Nephron progenitor cell (in vitro differentiated cells): ENCODE data around the gene RPS19BP1.

Source experiments
- DNase-seq: peaks from one replicate; pipeline ENCODE4 v3.0.0; 2021
- H3K27ac Mint-ChIP-seq: 2 replicates; pipeline ENCODE4 v1.8.0; 2021; ENCODE audit warnings: mild to moderate bottlenecking, moderate library complexity, mixed read lengths
- H3K27me3 Mint-ChIP-seq: 2 replicates; pipeline ENCODE4 v1.8.0; 2021; ENCODE audit warnings: mild to moderate bottlenecking, low read depth, mixed read lengths; ENCODE audit not compliant: poor library complexity
- H3K36me3 Mint-ChIP-seq: 2 replicates; pipeline ENCODE4 v1.8.0; 2021; ENCODE audit warnings: low read depth, mixed read lengths
- H3K4me1 Mint-ChIP-seq: 2 replicates; pipeline ENCODE4 v1.8.0; 2021; ENCODE audit warnings: mixed read lengths
- H3K4me3 Mint-ChIP-seq: 2 replicates; pipeline ENCODE4 v1.8.0; 2021; ENCODE audit warnings: mild to moderate bottlenecking, moderate library complexity, mixed read lengths
- H3K9me3 Mint-ChIP-seq: 2 replicates; pipeline ENCODE4 v1.8.0; 2021; ENCODE audit warnings: mild to moderate bottlenecking, moderate library complexity, mixed read lengths
- CTCF ChIP-seq: fragments of 200-600 bp; sonication (generic); IDR thresholded peaks from 2 replicates; pipeline ENCODE4 v1.5.0; 2021; ENCODE audit warnings: antibody characterized with exemption

Gene RPS19BP1

DNA sequence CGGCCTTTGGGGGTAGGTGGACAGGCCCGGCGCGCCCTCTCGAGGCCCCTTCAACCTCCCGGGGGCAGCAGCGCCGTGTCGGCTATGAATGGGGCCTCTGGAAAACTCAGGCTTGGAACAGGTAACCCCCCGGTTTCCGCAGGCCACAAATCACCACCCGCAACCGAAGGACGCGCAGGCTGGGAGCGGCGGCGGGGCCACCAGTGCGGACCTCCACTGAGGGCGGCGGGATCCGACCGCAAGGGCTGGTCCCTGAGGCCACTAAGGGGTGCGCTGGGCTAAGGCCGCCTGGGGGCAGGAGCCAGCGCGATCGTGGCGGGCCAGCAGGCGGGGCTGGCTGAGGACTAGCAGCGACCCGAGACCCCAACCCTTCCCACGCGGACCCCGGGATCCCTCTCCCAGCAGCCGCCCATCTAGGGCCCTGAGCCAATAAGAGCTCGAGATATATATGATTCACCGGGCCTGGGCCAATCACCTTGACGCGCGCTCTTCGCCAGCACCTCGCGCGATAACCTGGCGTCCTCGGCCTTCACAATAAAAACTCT lies 12.8 kb downstream of the RPS19BP1 start:
- TF ChIP-seq CTCF: peak; percentile 10

GRCh38 chr22:39518996-39519680 lies 13.4 kb downstream of the RPS19BP1 start:
- TF ChIP-seq CTCF: no peak
- Mint-ChIP-seq H3K9me3 (no peaks in the 10 kb centered on the region), H3K27ac (peak overlapping the region; percentile 98), H3K4me1 (peaks cover 58% of the 10 kb centered on the region), H3K27me3 (peaks cover 7% of the 10 kb centered on the region), H3K36me3 (peaks cover 64% of the 10 kb centered on the region), H3K4me3 (peak overlapping the region; percentile 96)
- DNase-seq: no peak

More for the DNA sequence above, 12.8 kb downstream of the RPS19BP1 start:
- H3K27ac Mint-ChIP-seq: peak overlapping the region; percentile 100
- peak; percentile 94 for DNase-seq
- H3K36me3 Mint-ChIP-seq: peaks cover 64% of the 10 kb centered on the region
- peaks cover 7% of the 10 kb centered on the region for H3K27me3 Mint-ChIP-seq
- H3K4me3 Mint-ChIP-seq: peak overlapping the region; percentile 96
- H3K4me1 Mint-ChIP-seq: peaks cover 59% of the 10 kb centered on the region
- H3K9me3 Mint-ChIP-seq: no peaks in the 10 kb centered on the region

GRCh38 chr22:39518144-39518786 lies 14.3 kb downstream of the RPS19BP1 start:
- TF ChIP-seq CTCF: no peak
- no peak for DNase-seq
- Mint-ChIP-seq H3K4me3 (peak overlapping the region; percentile 96), H3K27ac (peak overlapping the region; percentile 98), H3K9me3 (no peaks in the 10 kb centered on the region), H3K27me3 (peaks cover 6% of the 10 kb centered on the region), H3K4me1 (peaks cover 53% of the 10 kb centered on the region), H3K36me3 (peaks cover 69% of the 10 kb centered on the region)

DNA sequence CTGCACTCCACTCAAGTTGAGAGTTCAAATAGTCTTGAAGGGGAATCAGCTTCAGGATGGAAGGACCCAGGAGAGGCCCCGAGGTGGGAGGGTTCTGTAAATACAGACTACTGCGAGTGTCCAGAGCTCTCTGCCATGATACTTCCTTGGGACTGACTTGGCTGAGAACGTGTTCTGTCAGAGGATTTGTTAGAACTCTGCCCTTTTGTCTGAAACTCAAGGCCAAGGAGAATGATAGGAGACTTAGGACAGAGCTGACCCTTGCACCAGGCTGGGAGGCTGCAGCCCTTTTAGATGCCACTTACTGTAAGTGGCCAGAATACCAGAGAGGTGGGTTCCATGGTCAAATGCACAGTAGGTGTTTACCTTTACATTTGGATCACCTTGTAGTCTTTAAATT lies 15.1 kb downstream of the RPS19BP1 start:
- peak overlapping the region; percentile 66 for H3K27ac Mint-ChIP-seq
- no peak for TF ChIP-seq CTCF
- H3K4me1 Mint-ChIP-seq: peaks cover 45% of the 10 kb centered on the region
- peaks cover 3% of the 10 kb centered on the region for H3K27me3 Mint-ChIP-seq
- no peak for DNase-seq
- no peaks in the 10 kb centered on the region for H3K9me3 Mint-ChIP-seq
- peaks cover 67% of the 10 kb centered on the region for H3K36me3 Mint-ChIP-seq
- peak overlapping the region; percentile 44 for H3K4me3 Mint-ChIP-seq

DNA sequence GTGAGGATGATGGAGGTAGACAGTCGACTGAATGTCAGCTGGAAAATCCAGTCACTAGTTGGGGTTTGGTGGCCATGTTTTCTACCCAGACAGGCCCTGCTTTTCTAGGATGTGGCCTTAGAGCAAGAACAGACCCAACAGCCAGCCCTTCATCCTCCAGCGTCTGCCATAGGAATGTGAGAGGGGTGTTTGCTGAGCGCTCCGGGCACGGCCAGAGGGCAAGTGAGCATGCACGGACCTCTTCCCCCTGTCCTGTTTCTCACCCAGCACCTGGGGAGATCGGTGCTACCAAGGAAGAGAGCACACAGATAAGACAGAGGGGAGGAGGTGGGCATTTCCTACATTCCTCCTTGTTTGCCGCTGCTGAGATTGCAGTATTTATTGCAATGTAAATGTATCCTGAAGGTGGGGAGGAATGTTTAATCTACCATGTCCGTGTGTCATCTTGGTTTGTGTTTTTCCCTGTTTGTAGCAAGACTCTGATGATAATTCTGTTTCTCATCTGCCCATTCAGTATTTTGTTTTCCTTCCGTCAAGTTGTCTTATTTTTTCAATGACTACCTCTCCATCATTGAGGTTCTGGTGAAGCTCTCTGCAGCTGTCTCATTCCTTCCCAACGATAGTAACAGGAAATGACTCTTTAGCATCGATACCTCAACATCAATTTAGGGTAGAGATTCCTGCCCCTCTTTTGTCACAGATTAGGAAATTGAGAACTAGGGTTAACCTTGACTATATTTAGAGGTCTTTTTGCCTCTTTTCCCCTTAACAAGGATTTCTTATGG lies 17.1 kb downstream of the RPS19BP1 start:
- TF ChIP-seq CTCF: no peak
- Mint-ChIP-seq H3K4me1 (peaks cover 31% of the 10 kb centered on the region), H3K36me3 (peaks cover 66% of the 10 kb centered on the region), H3K4me3 (no peak overlapping the region), H3K9me3 (no peaks in the 10 kb centered on the region), H3K27ac (no peak overlapping the region), H3K27me3 (peaks cover 3% of the 10 kb centered on the region)
- no peak for DNase-seq
